GM19035 (cell line): ENCODE data around the gene TES.

Experiments
- ATAC-seq: cut with Tn5 transposase; IDR thresholded peaks from one replicate; pipeline ENCODE4 v1.9.1; 2021; ENCODE audit not compliant: unreplicated experiment

The TES gene

DNA sequence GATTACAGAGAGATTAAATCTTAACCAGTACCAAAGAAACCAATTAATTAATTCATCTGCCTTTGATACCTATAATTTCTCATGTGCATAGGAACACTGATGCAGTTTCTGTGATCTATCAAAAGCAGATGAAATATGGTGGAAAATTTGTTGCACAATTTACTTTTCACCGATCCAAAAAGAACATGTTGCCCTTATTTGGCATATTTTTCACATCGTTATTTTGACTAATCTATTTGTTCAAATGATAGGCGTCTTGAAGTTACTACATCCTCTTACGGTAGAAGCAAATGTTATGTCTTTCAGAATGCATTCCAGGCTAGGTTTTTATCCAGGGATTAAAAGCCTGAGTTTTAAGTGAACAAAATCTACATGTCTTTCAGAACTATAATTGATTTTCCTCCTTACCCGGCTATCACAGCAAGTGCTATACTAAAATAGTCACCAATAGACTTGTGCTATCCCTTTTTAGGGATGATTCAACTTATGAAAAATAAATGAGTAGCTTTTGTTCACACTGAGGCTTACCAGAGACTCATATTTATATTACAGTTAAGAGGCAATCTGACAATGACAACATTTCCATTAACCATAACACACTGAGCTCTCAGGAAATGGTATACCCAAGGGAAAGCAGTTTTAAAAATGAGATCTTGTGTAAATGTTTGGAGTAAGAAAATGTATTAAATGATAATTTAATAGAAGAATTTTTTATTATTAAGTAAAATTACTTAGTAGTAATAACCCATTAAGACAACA, 16.8 kb upstream of the TES start:
- no peak for ATAC-seq

DNA sequence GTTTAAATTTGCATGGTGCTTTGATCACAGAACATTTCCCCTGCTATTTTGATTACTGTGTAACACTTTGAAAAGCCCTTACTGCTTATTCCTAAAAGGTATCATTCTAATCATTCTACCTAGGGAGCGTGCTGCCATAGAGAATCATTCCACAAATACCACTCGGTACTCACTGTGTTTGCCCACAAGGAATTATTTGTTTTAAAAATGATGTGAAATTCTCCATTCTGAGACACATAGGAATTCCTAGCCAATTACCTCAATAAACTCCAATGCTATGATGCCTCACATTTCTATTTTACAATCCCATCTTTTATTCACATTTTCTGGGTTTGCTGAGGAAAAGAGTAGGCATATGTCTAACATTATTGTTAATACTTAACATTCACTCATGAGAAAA, 16.2 kb upstream of the TES start:
- no peak for ATAC-seq

DNA sequence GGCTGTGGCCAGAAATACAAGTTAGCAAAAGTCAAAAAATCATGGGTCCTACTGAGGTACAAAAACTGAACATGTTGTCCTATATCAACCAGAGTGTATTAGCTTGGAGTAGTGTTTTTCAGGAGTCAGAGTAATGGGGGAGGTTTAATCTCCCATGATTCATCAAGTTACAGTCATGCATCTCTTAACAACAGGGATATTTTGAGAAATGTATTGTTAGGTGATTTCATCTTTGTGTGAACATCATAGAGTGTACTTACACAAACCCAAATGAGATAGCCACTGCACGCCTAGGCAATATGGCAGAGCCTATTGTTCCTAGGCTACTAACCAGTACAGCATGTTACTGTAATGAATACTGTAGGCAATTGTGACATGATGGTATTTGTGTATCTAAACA, 14.9 kb upstream of the TES start:
- no peak for ATAC-seq

DNA sequence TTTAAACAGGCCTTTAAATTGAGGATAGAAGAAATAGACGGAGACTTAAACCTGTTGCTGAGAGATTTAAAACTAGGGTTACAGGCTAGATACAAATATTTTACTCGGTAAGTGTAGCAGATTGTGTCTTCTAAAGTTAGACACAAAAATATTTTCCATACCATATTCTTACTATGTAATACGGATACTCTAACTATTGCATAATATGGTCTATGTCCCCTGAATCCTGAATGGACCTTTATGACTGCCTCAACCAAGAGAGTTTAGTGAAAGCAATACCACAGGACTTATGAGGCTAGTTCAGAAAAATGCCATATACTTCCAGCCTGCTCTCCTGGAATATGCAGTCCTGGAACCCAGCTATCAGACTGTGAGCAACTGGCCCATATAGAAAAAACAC, 13.4 kb upstream of the TES start:
- ATAC-seq: no peak

DNA sequence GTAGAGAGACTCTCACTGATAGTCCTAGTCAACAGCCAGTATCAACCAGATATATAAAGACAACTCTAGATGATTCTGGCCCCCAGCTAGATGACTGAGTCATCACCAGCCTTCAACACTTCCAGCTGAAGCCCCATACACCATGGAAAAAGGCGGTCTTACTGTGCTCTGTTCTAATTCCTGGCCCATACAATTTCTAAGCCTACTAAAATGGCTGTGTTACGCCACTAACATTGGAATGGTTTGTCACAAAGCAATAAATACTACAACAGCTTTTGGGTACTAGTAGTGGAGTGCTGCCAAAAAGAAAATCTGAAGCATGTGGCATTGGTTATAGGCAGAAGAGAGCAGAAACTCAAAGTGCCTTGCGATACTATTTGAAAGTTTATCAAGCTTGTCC, 13.0 kb upstream of the TES start:
- ATAC-seq: no peak

DNA sequence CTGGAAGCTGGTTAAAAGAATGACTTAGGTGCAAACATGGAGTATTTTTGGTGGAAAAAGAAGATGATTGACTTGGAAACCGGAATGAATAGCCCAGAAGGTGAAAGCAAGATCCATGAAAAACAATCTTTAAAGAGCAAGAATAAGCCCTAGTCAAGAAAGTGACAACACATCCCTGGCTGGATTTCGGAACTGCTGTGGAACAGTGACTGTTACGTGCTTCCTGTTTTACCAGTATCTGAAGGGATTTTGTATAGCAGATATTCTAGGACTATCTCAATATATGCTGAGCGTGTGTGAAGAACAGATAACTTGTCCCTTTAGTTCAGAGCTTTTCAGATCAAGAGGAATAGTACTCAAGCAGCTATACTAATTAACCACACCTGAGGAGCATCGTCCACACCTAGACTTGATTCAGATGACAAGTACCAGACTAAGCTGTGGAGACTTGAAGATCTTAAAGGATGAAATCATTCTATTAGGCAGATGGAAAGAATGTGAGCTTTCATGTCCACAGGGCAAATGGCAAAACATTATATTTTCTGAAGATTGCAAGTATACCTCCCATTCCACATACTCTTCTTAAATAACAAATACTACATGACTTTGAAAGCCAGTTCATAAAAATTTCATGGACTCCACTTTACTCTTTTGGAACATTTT, 11.5 kb upstream of the TES start:
- no peak for ATAC-seq

DNA sequence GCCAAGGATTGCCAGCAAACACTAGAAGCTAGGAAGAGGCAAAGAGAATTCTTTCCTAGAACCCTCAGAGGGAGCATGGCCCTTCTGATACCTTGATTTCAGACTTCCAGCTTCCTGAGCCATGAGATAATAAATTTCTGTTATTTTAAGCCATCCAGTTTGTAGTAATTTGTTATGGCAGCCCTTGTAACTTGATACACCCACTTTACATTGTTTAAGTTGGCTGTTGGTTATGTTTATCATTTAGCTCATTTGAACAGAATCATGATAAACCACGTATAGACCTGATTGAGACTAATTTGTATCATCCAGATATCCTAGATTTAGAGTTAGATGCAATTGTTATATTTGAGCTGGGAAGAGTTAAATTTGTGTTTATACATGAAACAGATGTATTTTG, 9.4 kb upstream of the TES start:
- ATAC-seq: no peak

DNA sequence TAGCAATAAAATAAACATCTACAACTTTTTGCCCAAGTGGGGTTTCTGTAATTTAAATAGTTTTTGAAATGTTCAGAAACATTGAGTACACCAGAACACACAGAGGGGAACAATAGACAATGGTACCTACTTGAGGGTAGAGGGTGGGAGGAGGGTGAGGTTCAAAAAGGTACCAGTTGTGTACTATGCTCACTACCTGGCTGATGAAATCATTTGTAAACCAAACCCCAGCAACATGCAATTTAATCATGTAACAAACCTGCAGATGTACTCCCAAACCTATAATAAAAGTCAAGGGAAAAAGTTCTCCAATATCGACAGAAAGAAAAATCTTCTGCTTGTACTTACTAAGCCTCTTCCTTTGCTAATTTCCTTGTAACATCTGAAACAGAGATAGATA, 4.2 kb upstream of the TES start:
- ATAC-seq: no peak

DNA sequence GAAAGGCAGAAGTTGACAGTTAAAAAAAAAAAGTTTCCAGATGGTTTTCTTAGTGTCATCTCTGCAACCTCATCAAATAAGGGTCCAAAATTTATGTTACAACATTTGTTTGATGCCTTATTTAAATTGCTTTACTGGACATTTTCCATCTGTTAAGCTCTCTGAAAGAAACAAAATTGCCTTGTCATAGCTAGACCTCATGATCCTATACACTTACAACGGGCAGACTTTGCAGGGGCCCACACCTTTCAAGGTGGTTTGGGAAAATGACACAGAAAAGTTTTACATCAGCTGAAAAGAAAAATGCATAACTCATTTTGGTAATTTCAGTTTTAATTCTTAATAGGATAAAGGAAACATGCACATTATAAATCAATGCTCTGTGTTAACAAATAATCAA, 1.4 kb upstream of the TES start:
- ATAC-seq: no peak

DNA sequence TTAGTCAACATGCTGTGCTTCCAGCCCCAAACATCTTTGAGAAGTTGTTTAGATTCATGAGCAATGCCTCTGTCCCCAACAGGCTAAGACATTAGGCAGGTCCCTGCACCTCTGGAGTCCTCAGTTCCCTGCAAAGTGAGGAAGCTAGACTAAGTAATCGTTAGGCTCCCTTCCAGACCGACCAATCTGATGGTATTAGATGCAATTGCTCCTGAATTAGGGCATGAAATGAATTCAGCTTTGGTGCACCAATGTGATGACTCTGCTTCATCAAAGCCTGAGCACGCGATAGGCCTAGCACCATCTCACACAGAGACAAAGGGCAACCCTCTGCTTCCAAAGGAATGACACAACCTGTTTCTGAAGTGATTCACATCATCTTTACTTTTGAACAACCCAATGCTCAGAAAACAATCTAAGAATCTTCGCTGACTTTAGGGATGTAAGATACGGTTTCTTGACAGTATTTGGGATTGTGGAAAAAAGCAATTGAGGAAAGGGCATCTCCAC, 723 bp upstream of the TES start:
- no peak for ATAC-seq

DNA sequence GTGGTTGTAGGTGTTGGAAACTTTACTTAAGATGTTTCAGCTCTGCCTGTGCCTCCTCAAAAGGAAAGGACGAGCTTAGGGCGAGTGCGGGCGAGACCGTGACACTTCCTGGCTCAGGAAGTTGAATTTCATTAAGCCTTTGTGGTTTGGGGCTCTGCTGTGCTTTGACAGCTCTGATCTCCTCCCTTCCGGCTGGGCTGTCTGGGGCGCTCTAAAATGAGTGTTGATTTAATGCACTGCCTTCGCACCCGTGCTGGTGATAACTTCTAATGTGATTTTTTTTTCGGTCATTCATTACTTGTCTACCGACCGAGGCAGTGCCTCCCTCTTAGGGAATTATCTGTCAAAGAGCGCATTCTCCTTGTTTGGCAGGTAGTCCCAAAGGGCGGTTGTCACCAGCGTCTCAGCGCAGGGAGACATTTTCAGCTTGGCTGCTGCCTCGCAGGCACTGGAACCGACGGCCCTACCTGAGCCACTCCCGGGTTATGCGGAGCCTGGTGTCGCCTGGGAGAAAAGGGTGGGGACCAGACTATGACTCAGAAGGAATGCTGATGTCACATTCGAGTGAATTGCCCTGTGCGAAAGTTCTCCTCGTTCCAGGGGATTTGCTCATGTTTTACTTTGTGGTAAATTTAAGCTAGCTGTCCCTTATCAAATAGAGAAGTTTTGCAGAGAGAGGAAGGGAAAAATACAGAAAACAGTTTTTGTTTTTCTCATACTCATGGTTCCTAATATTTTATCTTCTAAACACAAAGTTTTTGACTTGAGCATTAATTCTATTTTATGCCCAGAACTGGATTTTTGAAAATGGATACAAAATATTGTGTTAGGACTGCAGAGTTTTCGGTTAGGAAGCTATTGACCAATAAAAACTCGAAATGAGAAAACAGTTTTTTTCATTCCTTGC, 920 bp downstream of the TES start:
- peak; percentile 78 for ATAC-seq

DNA sequence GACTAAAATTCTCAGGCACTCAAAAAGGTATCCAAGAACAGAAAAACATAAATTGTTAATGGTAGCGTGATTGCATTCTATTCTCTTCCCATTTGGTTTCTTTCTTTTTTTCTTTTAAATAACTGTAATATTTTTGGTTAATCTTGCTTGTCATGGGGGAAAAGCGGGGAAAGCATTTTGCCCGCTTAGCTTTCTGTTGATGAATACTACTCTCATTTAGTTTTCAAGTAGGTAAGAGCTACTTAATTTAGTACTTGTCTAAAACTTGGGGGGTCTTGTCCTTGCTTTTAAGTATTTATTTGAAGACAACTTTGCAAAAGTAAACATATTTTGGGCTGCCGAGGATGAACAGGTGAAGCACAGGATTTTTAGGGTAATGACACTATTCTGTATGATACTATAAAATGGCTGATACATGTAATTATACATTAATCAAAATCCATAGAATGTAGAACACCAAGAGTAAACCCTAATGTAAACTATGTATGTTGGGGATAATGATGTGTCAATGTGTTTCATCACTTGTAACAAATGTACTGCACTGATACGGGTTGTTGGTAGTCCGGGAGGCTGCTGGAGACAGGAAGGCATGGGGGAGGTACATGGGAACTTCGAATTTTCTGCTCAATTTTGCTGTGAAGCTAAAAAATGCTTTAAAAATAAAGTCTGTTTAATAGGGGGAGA, 1.7 kb downstream of the TES start:
- ATAC-seq: no peak

DNA sequence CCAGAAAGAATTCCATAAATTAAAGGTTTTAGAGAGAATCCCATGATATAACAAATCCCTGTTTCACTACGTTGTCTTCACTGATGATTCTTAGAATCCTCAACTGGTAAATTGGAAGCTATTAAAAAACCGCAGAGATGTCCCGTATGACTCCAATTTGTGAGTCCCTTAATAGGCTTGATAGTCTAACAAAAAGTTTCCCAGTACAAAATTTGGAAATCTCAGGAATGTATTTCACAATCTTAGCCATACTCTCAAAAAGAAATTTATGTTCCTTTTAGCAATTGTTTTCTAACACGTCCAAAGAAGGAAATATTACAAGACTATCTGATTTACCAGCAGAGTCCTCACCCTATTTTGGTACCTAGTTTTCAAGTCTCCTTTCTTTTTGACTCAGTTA, 2.5 kb downstream of the TES start:
- no peak for ATAC-seq

DNA sequence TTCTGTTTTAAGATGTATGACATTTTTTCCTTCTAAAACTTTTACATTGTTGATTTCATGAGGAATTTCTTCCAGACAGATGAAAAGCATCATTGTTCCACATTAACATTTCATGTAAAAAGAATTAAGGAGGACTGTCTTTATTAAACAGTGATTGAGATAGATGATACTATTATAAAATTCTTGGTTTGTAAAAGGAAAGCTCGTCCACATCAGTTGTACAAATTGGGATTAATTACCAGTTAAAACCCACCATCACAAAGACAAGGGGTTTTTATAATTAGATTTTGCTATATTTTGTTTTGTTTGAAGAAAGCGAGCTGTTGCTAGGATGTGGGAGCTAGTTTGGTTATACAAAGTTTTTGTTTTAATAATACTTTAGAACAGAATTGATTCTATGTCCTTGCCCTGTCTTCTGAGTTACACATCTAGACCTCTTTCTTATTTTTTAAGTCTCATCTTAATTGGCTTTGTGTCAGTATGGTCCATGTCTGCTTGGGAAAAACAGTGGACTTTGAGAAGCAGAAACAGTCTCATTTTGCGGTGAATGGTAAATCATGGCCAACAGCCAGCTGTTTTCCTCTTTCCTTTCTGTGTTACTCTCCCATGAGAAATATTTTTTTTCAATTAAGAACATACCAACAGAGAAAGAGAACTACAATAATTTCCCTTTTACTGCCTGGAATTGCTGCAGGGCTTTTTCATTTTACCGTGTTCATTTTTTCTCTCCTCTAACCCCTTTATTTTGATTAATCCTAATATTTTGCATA, 3.2 kb downstream of the TES start:
- ATAC-seq: no peak

DNA sequence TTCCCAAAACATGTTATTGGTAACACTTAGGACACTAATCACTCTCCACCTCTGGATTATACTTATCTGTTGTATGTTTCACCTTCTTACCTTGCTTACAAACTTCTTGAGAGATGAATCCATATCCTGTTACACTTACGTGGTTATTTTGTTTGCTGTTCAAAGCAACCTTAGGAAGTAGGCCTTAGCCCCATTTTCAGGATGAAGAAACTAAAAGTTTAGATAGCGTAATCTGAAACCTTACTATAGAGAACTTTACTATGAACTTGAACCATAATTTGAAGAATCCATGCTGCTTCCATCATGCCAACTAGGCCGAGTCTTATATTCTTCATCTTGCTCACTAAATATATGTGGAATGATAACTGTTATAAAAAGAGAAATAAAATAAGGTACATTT, 4.6 kb downstream of the TES start:
- ATAC-seq: no peak

DNA sequence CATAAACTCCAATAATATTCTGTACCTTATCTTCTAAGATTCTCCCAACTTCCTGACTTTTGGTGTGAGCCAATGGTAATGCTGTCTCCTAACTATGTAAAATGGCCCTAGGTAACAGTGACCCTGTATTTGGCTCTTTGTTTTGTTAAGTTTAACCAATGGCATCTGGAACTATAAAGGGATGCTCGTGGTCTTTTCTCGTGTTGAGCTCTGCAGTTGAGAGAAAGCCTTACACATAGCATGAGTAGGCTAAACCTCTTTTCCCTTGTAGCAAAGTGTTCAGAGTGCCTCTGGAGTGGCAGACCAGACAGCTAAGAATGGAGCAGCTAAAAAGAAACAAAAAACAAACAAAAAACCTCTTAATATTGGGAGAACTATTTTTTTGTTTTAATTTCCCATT, 5.2 kb downstream of the TES start:
- ATAC-seq: no peak

DNA sequence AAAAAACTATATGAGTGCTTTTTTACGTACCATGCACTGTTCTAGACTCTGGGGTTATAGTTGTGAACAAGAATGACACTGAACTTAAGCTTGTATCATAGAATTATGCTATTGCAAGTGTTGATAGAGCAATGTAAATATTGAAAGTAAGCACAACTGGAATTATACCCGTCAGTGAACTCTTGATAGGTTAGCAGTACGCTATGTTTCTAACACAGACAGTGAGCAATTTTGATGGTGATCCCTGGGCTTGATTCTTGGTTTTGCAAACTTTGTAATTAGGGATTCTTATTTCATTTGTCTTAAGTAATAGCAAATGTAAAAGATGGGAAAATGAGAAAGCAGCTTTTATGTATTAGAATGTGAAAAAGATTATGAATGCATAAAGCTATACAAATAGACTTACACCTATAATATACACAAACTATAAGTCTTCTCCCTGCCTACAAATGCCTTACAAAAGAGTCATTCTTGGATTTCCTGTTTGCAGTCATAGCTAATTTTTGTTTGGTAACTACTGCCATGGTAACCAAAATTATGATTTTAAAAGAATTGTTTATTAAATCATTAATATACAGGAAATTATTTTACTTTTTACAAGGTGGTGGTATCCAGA, 6.7 kb downstream of the TES start:
- ATAC-seq: no peak

DNA sequence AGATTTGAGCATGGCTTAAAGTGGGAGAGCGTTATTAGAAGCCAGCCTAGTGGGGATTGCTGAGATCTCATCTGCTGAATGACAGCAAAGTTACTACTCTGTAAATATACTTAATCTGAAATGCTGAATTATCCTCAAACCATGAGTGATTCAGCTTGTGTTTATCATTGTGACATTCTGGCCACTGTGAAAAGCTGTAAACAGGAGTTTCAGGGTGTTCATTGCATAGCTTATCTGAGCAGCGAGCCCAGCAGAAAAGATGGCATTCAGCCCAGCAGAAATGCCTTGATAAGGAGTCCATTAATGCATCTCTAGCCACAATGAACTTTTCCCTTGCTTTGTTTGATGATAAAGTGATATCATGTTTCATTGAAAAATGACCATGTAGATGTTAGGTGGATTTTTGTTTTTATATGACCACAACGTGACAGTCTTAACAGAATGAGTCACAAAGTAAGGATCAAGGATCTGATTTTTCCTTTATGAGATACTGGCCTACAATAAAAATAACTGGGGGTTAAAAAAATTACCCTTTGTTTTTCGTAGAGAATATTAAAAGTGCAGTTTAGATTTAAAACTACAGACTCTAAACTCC, 7.8 kb downstream of the TES start:
- no peak for ATAC-seq

DNA sequence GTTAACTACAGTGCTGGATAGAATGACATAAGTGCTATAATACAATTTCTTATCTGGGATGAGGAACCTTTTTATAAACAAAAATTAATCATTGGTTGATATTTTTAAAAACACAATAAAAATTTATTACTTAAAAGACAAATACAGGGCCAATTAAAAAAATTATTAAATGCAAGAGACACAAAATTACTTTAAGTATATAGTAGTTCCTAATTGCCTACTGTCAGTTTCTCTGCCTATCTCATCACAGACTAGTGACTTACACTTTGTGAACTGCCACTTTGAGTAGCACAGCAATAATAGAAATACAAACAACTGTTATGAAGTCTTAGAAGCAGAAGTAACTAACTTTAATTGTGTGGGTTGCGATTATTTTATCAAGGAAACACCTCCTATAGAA, 8.4 kb downstream of the TES start:
- ATAC-seq: no peak

DNA sequence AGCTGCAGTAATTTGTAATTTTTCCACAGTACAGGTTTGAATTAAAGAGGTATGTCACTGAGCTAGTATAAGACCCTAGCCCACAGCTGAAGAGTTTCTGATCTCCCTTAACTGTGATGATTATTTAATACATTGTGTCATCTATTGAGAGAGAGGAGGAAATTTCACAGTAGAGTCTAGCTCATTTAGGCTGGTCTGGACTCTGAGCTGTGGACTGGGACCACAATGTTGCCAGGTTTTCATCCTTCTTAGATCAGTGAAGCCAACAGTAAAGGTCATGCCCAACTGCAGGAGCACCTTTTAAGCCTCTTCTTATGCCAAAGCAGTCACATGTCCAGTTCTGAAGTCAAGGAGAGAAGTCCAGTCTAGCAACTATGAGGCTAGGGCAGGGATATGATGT, 8.9 kb downstream of the TES start:
- no peak for ATAC-seq
